ENCODE results near the gene DARS2. TPM values are rescaled to one million over a fixed set of nuclear protein-coding genes. Genes with fewer than 3 reads are reported as not detected.

DARS2 gene
- total RNA-seq, 1 donor from 2014 or later: 17.4 TPM

- no peak overlapping the region for H3K4me3 ChIP-seq (ENCODE audit: insufficient read depth, low read depth, low read length)
- Mint-ChIP-seq H3K27ac (ENCODE audit: unreplicated experiment) (no peak overlapping the region), H3K9me3 (ENCODE audit: unreplicated experiment) (peaks cover 6% of the 10 kb centered on the region), H3K36me3 (ENCODE audit: low read depth, unreplicated experiment) (peaks cover 5% of the 10 kb centered on the region), H3K27me3 (ENCODE audit: low read depth, unreplicated experiment) (no peaks in the 10 kb centered on the region), H3K4me3 (ENCODE audit: unreplicated experiment) (no peak overlapping the region), H3K4me1 (ENCODE audit: low read depth, unreplicated experiment) (peaks cover 4% of the 10 kb centered on the region)
- no peaks in the 10 kb centered on the region for H3K4me1 ChIP-seq (ENCODE audit: insufficient read depth, low read length)
- H3K9ac ChIP-seq (ENCODE audit: low read length): no peak overlapping the region
- FAIRE-seq (no peak), DNase-seq (ENCODE audit: low read depth) (no peak)
- H3K36me3 ChIP-seq (ENCODE audit: insufficient read depth, low read length): peaks cover 2% of the 10 kb centered on the region
- H3K79me2 ChIP-seq (ENCODE audit: insufficient read depth, low read length): peaks cover 85% of the 10 kb centered on the region
- H3K9me3 ChIP-seq (ENCODE audit: insufficient read depth, low read depth, low read length): no peaks in the 10 kb centered on the region
- H3K27ac ChIP-seq (ENCODE audit: low read depth, low read length): no peak overlapping the region
- TF ChIP-seq EZH2 (IDR thresholded peaks at IDR 0.05; ENCODE audit: insufficient read depth, low read length) (no peak), CTCF (IDR thresholded peaks at IDR 0.05; ENCODE audit: insufficient read depth, low read depth, low read length) (no peak)
- no peak overlapping the region for H2AFZ ChIP-seq (ENCODE audit: low read depth, low read length)
- H3K27me3 ChIP-seq (ENCODE audit: insufficient read depth, low read length): no peaks in the 10 kb centered on the region
- H3K4me2 ChIP-seq (ENCODE audit: low read length): no peak overlapping the region
- H4K20me1 ChIP-seq (ENCODE audit: insufficient read depth, low read length): no peaks in the 10 kb centered on the region
These were observed 6.0 kb upstream of the DARS2 start for GRCh38 chr1:173818459-173818858.

- H3K4me3 Mint-ChIP-seq (ENCODE audit: unreplicated experiment): no peak overlapping the region
- DNase-seq (ENCODE audit: low read depth) (no peak), FAIRE-seq (no peak)
- Histone ChIP-seq H3K27ac (ENCODE audit: low read depth, low read length) (no peak overlapping the region), H3K4me3 (ENCODE audit: insufficient read depth, low read depth, low read length) (no peak overlapping the region), H3K9ac (ENCODE audit: low read length) (no peak overlapping the region), H4K20me1 (ENCODE audit: insufficient read depth, low read length) (no peaks in the 10 kb centered on the region), H2AFZ (ENCODE audit: low read depth, low read length) (no peak overlapping the region), H3K27me3 (ENCODE audit: insufficient read depth, low read length) (no peaks in the 10 kb centered on the region), H3K4me2 (ENCODE audit: low read length) (peak overlapping the region; percentile 98), H3K9me3 (ENCODE audit: insufficient read depth, low read depth, low read length) (no peaks in the 10 kb centered on the region), H3K36me3 (ENCODE audit: insufficient read depth, low read length) (no peaks in the 10 kb centered on the region), H3K79me2 (ENCODE audit: insufficient read depth, low read length) (peaks cover 69% of the 10 kb centered on the region), H3K4me1 (ENCODE audit: insufficient read depth, low read length) (no peaks in the 10 kb centered on the region)
- peaks cover 3% of the 10 kb centered on the region for H3K36me3 Mint-ChIP-seq (ENCODE audit: low read depth, unreplicated experiment)
- H3K4me1 Mint-ChIP-seq (ENCODE audit: low read depth, unreplicated experiment): peaks cover 8% of the 10 kb centered on the region
- H3K27me3 Mint-ChIP-seq (ENCODE audit: low read depth, unreplicated experiment): no peaks in the 10 kb centered on the region
- TF ChIP-seq CTCF (IDR thresholded peaks at IDR 0.05; ENCODE audit: insufficient read depth, low read depth, low read length) (no peak), EZH2 (IDR thresholded peaks at IDR 0.05; ENCODE audit: insufficient read depth, low read length) (no peak)
- H3K9me3 Mint-ChIP-seq (ENCODE audit: unreplicated experiment): no peaks in the 10 kb centered on the region
- H3K27ac Mint-ChIP-seq (ENCODE audit: unreplicated experiment): no peak overlapping the region
These were observed 2.8 kb upstream of the DARS2 start for GRCh38 chr1:173821680-173822079.

GRCh38 chr1:173823781-173824314, 625 bp upstream of the DARS2 start:
- Histone ChIP-seq H3K27me3 (ENCODE audit: insufficient read depth, low read length) (no peaks in the 10 kb centered on the region), H3K9me3 (ENCODE audit: insufficient read depth, low read depth, low read length) (no peaks in the 10 kb centered on the region), H3K4me2 (ENCODE audit: low read length) (peak overlapping the region; percentile 98), H3K4me3 (ENCODE audit: insufficient read depth, low read depth, low read length) (peak overlapping the region; percentile 99), H4K20me1 (ENCODE audit: insufficient read depth, low read length) (no peaks in the 10 kb centered on the region), H2AFZ (ENCODE audit: low read depth, low read length) (peak overlapping the region; percentile 89), H3K27ac (ENCODE audit: low read depth, low read length) (peak overlapping the region; percentile 93), H3K9ac (ENCODE audit: low read length) (peak overlapping the region; percentile 91), H3K79me2 (ENCODE audit: insufficient read depth, low read length) (peaks cover 52% of the 10 kb centered on the region), H3K4me1 (ENCODE audit: insufficient read depth, low read length) (no peaks in the 10 kb centered on the region), H3K36me3 (ENCODE audit: insufficient read depth, low read length) (no peaks in the 10 kb centered on the region)
- Mint-ChIP-seq H3K4me3 (ENCODE audit: unreplicated experiment) (peak overlapping the region; percentile 97), H3K27ac (ENCODE audit: unreplicated experiment) (peak overlapping the region; percentile 99), H3K36me3 (ENCODE audit: low read depth, unreplicated experiment) (no peaks in the 10 kb centered on the region), H3K9me3 (ENCODE audit: unreplicated experiment) (no peaks in the 10 kb centered on the region), H3K27me3 (ENCODE audit: low read depth, unreplicated experiment) (no peaks in the 10 kb centered on the region), H3K4me1 (ENCODE audit: low read depth, unreplicated experiment) (peaks cover 9% of the 10 kb centered on the region)
- FAIRE-seq (no peak), DNase-seq (ENCODE audit: low read depth) (peak; percentile 13)
- TF ChIP-seq CTCF (IDR thresholded peaks at IDR 0.05; ENCODE audit: insufficient read depth, low read depth, low read length): no peak
